Skeletal muscle satellite cell (primary cell): Measurements from ENCODE around the gene AKAP9.
"Not testable (repeated sequence)": the region's sequence is repeated elsewhere in the genome, so short reads cannot be mapped to it uniquely, and the experiment has no call there.

Experiments
- H3K27me3 ChIP-seq: 2 replicates; pipeline ENCODE4 v1.7.0; 2013; ENCODE audit warnings: low read length; ENCODE audit not compliant: control insufficient read depth, insufficient read depth
- H3K36me3 ChIP-seq: 2 replicates; pipeline ENCODE4 v1.7.0; 2013; ENCODE audit warnings: mild to moderate bottlenecking, control low read depth, low read length; ENCODE audit not compliant: insufficient read depth
- H3K4me1 ChIP-seq: 2 replicates; pipeline ENCODE4 v1.7.0; 2013; ENCODE audit warnings: low read length; ENCODE audit not compliant: control insufficient read depth, insufficient read depth
- H3K4me2 ChIP-seq: 2 replicates; pipeline ENCODE4 v1.7.0; 2013; ENCODE audit warnings: mild to moderate bottlenecking, low read length
- H3K4me3 ChIP-seq: 2 replicates; pipeline ENCODE4 v1.7.0; 2013; ENCODE audit warnings: low read length
- H3K9ac ChIP-seq: 2 replicates; pipeline ENCODE4 v1.7.0; 2013; ENCODE audit warnings: mild to moderate bottlenecking, low read depth, low read length, moderate library complexity
- H3K9me3 ChIP-seq: replicated peaks from 2 replicates; pipeline ENCODE4 v1.7.0; 2013; ENCODE audit warnings: mild to moderate bottlenecking, control low read depth, low read length

The AKAP9 gene

GRCh38 chr7:92072121-92072520, 131.5 kb downstream of the AKAP9 start:
- Histone ChIP-seq H3K9me3 (no peaks in the 10 kb centered on the region), H3K9ac (no peak overlapping the region), H3K4me2 (no peak overlapping the region), H3K4me3 (no peak overlapping the region), H3K4me1 (no peaks in the 10 kb centered on the region), H3K36me3 (peaks cover 19% of the 10 kb centered on the region), H3K27me3 (no peaks in the 10 kb centered on the region)

GRCh38 chr7:92072708-92073107, 132.0 kb downstream of the AKAP9 start:
- H3K4me3 ChIP-seq = no peak overlapping the region
- H3K9ac ChIP-seq = no peak overlapping the region
- no peaks in the 10 kb centered on the region for H3K27me3 ChIP-seq
- no peaks in the 10 kb centered on the region for H3K9me3 ChIP-seq
- H3K36me3 ChIP-seq = peaks cover 20% of the 10 kb centered on the region
- H3K4me1 ChIP-seq = no peaks in the 10 kb centered on the region
- no peak overlapping the region for H3K4me2 ChIP-seq

GRCh38 chr7:92075455-92076158, 134.9 kb downstream of the AKAP9 start:
- H3K9ac ChIP-seq = no peak overlapping the region
- no peak overlapping the region for H3K4me3 ChIP-seq
- no peaks in the 10 kb centered on the region for H3K4me1 ChIP-seq
- H3K36me3 ChIP-seq = peaks cover 23% of the 10 kb centered on the region
- no peaks in the 10 kb centered on the region for H3K27me3 ChIP-seq
- H3K9me3 ChIP-seq = no peaks in the 10 kb centered on the region
- no peak overlapping the region for H3K4me2 ChIP-seq

GRCh38 chr7:92076509-92076908, 135.8 kb downstream of the AKAP9 start:
- no peak overlapping the region for H3K9ac ChIP-seq
- H3K4me1 ChIP-seq = no peaks in the 10 kb centered on the region
- no peaks in the 10 kb centered on the region for H3K27me3 ChIP-seq
- peaks cover 23% of the 10 kb centered on the region for H3K36me3 ChIP-seq
- H3K4me3 ChIP-seq = no peak overlapping the region
- no peaks in the 10 kb centered on the region for H3K9me3 ChIP-seq
- H3K4me2 ChIP-seq = no peak overlapping the region

- not testable (repeated sequence) for H3K4me3 ChIP-seq, H3K9me3 ChIP-seq, H3K9ac ChIP-seq, H3K27me3 ChIP-seq, H3K4me1 ChIP-seq, H3K4me2 ChIP-seq
- peaks cover 42% of the 10 kb centered on the region for H3K36me3 ChIP-seq
Observed at GRCh38 chr7:92083922-92084321, 143.3 kb downstream of the AKAP9 start.

GRCh38 chr7:92088266-92088665, 147.6 kb downstream of the AKAP9 start:
- Histone ChIP-seq H3K4me3 (no peak overlapping the region), H3K9me3 (no peaks in the 10 kb centered on the region), H3K4me1 (no peaks in the 10 kb centered on the region), H3K27me3 (no peaks in the 10 kb centered on the region), H3K4me2 (no peak overlapping the region), H3K36me3 (peaks cover 50% of the 10 kb centered on the region), H3K9ac (no peak overlapping the region)

- Histone ChIP-seq H3K36me3 (peaks cover 45% of the 10 kb centered on the region), H3K27me3 (no peaks in the 10 kb centered on the region), H3K4me2 (no peak overlapping the region), H3K9ac (no peak overlapping the region), H3K4me1 (no peaks in the 10 kb centered on the region), H3K9me3 (no peaks in the 10 kb centered on the region), H3K4me3 (no peak overlapping the region)
Observed at GRCh38 chr7:92092210-92092609, 151.5 kb downstream of the AKAP9 start.

GRCh38 chr7:92095380-92095779, 154.7 kb downstream of the AKAP9 start:
- H3K9me3 ChIP-seq = no peaks in the 10 kb centered on the region
- no peak overlapping the region for H3K4me3 ChIP-seq
- peaks cover 54% of the 10 kb centered on the region for H3K36me3 ChIP-seq
- H3K9ac ChIP-seq = no peak overlapping the region
- no peak overlapping the region for H3K4me2 ChIP-seq
- H3K4me1 ChIP-seq = no peaks in the 10 kb centered on the region
- no peaks in the 10 kb centered on the region for H3K27me3 ChIP-seq

- H3K4me1 ChIP-seq = no peaks in the 10 kb centered on the region
- H3K36me3 ChIP-seq = peaks cover 57% of the 10 kb centered on the region
- H3K4me2 ChIP-seq = no peak overlapping the region
Observed at GRCh38 chr7:92100534-92100933, 159.9 kb downstream of the AKAP9 start.

GRCh38 chr7:92102862-92103261, 162.2 kb downstream of the AKAP9 start:
- not testable (repeated sequence) for H3K4me3 ChIP-seq, H3K9me3 ChIP-seq, H3K9ac ChIP-seq, H3K27me3 ChIP-seq, H3K4me1 ChIP-seq, H3K4me2 ChIP-seq
- H3K36me3 ChIP-seq = peaks cover 51% of the 10 kb centered on the region

More at GRCh38 chr7:92100534-92100933, 159.9 kb downstream of the AKAP9 start:
- H3K4me3 ChIP-seq = no peak overlapping the region
- H3K9ac ChIP-seq = no peak overlapping the region
- no peaks in the 10 kb centered on the region for H3K9me3 ChIP-seq
- H3K27me3 ChIP-seq = no peaks in the 10 kb centered on the region

GRCh38 chr7:92108821-92109220, 168.2 kb downstream of the AKAP9 start:
- peaks cover 31% of the 10 kb centered on the region for H3K36me3 ChIP-seq
- H3K4me3 ChIP-seq = no peak overlapping the region
- H3K4me2 ChIP-seq = no peak overlapping the region
- H3K4me1 ChIP-seq = no peaks in the 10 kb centered on the region
- H3K9me3 ChIP-seq = no peaks in the 10 kb centered on the region
- no peak overlapping the region for H3K9ac ChIP-seq
- no peaks in the 10 kb centered on the region for H3K27me3 ChIP-seq

- Histone ChIP-seq H3K27me3 (no peaks in the 10 kb centered on the region), H3K9ac (no peak overlapping the region), H3K9me3 (no peaks in the 10 kb centered on the region), H3K4me2 (no peak overlapping the region), H3K4me3 (no peak overlapping the region), H3K36me3 (peaks cover 40% of the 10 kb centered on the region), H3K4me1 (no peaks in the 10 kb centered on the region)
Observed at GRCh38 chr7:92110857-92111256, 170.2 kb downstream of the AKAP9 start.
